Measurements from ENCODE around the gene SLC16A6. TPM values are rescaled to one million over a fixed set of nuclear protein-coding genes. Genes with fewer than 3 reads are reported as not detected.
"Not testable (repeated sequence)": the region's sequence is repeated elsewhere in the genome, so short reads cannot be mapped to it uniquely, and the experiment has no call there.

SLC16A6 gene
- total RNA-seq, 1 donor from 2014 or later, result under 0.01 TPM

DNA sequence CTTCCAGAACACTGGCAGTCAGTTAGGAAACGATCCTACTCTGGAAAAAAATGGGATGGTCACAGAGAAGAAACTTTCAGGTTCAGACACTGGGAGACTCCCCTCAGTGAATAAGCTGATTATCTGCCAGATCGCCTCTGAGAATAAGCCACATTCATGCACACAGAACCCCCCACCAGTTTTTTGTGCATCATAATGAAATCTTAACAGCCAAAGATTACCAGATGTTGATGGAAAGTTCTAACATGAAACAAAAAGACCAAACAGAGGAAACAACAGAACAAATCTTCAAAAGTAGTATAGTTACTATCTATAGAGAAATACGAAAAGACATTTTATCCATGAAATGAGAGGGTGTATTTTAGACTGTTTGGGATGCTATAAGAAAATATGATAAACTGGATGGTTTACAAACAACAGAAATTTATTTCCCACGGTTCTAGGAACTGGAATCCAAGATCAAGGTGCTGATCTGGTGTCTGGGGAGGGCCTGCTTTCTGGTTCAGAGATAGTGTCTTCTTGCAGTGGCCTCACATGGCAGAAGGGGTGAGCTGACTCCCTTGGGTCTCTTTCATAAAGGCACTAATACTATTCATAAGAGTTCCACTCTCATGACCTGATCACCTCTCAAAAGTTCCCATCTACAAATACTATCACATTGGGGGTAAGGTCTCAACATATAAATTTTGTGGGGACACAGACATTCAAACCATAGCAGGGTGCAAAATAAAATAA, 51.1 kb downstream of the SLC16A6 start:
- H3K4me3 ChIP-seq (ENCODE audit: low read depth, low read length), result no peak overlapping the region
- FAIRE-seq (no peak), DNase-seq (ENCODE audit: low read depth) (no peak)
- TF ChIP-seq, protein P1, sequence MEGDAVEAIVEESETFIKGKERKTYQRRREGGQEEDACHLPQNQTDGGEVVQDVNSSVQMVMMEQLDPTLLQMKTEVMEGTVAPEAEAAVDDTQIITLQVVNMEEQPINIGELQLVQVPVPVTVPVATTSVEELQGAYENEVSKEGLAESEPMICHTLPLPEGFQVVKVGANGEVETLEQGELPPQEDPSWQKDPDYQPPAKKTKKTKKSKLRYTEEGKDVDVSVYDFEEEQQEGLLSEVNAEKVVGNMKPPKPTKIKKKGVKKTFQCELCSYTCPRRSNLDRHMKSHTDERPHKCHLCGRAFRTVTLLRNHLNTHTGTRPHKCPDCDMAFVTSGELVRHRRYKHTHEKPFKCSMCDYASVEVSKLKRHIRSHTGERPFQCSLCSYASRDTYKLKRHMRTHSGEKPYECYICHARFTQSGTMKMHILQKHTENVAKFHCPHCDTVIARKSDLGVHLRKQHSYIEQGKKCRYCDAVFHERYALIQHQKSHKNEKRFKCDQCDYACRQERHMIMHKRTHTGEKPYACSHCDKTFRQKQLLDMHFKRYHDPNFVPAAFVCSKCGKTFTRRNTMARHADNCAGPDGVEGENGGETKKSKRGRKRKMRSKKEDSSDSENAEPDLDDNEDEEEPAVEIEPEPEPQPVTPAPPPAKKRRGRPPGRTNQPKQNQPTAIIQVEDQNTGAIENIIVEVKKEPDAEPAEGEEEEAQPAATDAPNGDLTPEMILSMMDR (IDR thresholded peaks at IDR 0.05; ENCODE audit: insufficient read depth, low read length, severe bottlenecking), result no peak
- no peaks in the 10 kb centered on the region for H3K27me3 ChIP-seq (ENCODE audit: control insufficient read depth, insufficient read depth, low read length)
- no peaks in the 10 kb centered on the region for H3K36me3 ChIP-seq (ENCODE audit: control insufficient read depth, insufficient read depth, low read length)

DNA sequence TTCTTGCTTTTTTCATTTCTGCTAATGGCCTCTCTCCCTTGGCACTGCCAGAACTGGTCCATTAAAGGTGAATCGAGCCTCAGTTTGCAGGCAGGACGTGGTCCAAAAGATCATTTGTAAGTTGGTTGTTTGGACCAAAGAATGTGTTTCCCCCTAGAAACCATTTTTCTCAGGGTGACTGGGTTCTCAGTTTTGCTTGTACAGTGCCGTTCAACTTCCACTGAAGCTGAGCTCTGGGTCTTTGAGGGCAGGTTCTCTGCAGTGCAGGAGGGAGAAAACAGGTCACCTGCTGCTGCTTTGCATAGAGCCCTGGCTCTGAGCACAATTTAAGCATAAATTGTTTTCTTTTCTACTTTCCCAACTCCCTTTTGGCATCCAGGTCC, 52.1 kb downstream of the SLC16A6 start:
- no peak overlapping the region for H3K4me3 ChIP-seq (ENCODE audit: low read depth, low read length)
- DNase-seq (ENCODE audit: low read depth) (no peak), FAIRE-seq (no peak)
- H3K27me3 ChIP-seq (ENCODE audit: control insufficient read depth, insufficient read depth, low read length), result no peaks in the 10 kb centered on the region
- no peaks in the 10 kb centered on the region for H3K36me3 ChIP-seq (ENCODE audit: control insufficient read depth, insufficient read depth, low read length)
- TF ChIP-seq, protein P1 (IDR thresholded peaks at IDR 0.05; ENCODE audit: insufficient read depth, low read length, severe bottlenecking), result no peak

DNA sequence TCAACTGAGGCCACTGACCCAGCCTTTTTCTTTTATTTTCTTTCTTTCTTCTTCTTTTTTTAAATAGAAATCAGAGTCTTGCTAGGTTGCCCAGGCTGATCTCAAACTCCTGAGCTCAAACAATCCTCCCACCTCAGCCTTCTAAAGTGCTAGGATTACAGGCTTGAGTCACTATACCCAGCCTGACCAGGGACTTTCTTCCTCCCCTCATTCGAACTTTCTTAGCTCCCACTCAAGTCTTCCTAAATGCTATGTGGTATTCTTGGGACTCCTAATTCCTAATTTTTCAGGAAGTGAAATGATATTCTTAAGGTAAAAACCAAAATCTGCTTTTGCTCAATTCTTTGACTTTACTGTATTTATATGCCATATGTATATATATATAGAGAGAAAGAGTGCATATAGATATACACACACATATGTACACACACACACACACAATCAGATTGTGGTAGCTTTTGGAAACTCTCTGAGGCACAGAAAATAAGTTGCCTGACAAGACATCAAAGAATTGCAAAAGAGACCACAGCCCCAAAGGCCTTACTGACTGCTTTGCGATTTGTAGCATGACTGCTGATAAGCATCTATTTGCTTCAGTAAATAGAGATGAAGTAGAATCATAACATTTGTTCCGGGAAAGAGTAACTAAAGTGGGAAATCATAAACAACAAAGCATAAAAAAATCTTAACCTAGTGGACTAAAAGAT, 52.6 kb downstream of the SLC16A6 start:
- no peak for FAIRE-seq
- no peaks in the 10 kb centered on the region for H3K27me3 ChIP-seq (ENCODE audit: control insufficient read depth, insufficient read depth, low read length)

DNA sequence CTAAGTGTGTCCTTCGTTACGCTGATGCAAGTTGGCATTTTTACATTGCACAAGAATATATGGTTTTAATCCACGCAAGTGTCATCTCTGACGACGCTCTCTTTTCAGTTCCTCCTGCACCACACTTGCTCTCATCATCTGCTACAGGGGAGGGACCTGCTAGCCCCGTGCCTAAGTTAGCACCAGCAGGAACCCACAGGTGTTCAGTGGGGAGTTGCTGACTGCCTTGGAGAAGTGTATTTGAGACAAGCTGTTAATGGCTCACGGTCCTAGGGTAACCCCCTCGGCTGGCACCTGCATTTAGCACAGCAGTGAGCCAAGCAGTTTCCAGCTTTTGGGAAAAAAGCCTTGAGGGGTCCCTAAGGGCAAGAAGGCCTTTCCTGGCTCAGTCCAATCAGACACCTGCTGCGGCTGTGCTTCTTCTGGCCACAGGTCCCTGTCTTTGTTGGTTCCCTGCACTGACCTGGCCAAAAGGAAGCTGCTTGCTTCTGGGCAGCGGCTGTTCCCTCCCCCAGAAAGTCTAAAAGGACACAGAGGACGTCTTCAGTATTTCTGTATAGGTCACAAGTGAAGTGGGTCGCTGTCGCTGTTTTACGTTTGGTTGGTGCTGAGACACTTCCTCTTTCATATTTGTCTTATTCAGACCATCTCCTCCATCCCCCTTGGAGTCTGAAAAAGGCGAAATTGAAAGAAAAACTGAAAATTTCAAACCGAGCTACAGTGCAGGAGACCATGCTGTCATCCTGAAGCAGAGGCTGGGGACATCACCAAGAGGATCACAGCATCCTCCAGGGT, 53.4 kb downstream of the SLC16A6 start:
- not testable (repeated sequence) for H3K27me3 ChIP-seq (ENCODE audit: control insufficient read depth, insufficient read depth, low read length); H3K36me3 ChIP-seq (ENCODE audit: control insufficient read depth, insufficient read depth, low read length); H3K4me3 ChIP-seq (ENCODE audit: low read depth, low read length); FAIRE-seq; DNase-seq (ENCODE audit: low read depth)

More for the DNA sequence above, 52.6 kb downstream of the SLC16A6 start:
- TF ChIP-seq, protein P1 (IDR thresholded peaks at IDR 0.05; ENCODE audit: insufficient read depth, low read length, severe bottlenecking), result no peak
- Histone ChIP-seq H3K4me3 (ENCODE audit: low read depth, low read length) (no peak overlapping the region), H3K36me3 (ENCODE audit: control insufficient read depth, insufficient read depth, low read length) (no peaks in the 10 kb centered on the region)
- DNase-seq (ENCODE audit: low read depth), result no peak

DNA sequence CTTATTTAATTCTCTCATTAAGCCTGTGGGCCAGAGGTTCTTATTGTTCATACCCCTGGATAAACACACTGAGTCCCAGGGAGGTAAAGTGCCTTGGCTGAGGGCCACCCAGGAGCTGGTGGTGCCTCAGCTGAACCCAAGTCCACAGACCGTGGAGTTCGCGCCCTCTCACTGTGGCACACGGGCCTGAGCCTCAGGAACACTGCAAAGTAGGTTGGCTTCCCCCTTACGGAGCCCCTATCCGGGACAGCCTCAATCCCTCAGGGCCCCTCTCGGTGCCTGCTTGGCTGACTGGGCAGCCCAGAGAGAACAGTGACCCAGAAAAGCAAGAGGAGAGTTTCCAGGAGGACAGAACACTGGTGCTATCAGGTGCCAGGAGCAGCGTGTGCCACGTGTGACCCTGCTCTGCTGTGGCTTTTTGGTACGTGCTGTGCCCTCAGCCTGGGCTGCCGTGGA, 55.6 kb downstream of the SLC16A6 start:
- DNase-seq (ENCODE audit: low read depth), result not testable (repeated sequence)

DNA sequence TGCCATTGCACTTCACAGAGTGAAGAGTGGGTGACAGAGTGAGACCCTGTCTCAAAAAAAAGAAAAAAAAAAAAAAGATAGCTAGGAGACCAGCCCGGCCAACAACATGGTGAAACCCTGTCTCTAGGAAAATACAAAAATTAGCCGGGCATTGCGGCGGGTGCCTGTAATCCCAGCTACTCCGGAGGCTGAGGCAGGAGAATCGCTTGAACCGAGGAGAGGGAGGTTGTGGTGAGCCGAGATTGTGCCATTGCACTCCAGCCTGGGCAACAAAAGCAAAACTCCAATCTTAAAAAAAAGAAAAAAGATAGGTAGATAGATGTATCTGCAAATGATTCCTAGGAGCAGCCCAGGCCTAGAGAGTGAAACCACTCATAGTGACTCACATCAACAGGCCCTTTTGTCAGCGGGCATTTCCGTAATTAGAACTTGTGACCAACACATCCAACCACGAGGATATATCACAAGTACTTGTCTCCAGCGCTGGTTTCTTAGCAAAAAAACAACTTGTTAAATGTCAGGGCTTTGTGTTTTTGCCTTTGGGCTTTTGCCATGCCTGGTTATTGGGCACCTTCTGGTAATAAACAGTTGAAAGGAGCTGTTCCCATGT, 56.1 kb downstream of the SLC16A6 start:
- not testable (repeated sequence) for H3K27me3 ChIP-seq (ENCODE audit: control insufficient read depth, insufficient read depth, low read length); FAIRE-seq; H3K4me3 ChIP-seq (ENCODE audit: low read depth, low read length); H3K36me3 ChIP-seq (ENCODE audit: control insufficient read depth, insufficient read depth, low read length)
- peak; percentile 94 for DNase-seq (ENCODE audit: low read depth)

More for the DNA sequence above, 55.6 kb downstream of the SLC16A6 start:
- H3K36me3 ChIP-seq (ENCODE audit: control insufficient read depth, insufficient read depth, low read length); H3K27me3 ChIP-seq (ENCODE audit: control insufficient read depth, insufficient read depth, low read length); FAIRE-seq; H3K4me3 ChIP-seq (ENCODE audit: low read depth, low read length): not testable (repeated sequence)

DNA sequence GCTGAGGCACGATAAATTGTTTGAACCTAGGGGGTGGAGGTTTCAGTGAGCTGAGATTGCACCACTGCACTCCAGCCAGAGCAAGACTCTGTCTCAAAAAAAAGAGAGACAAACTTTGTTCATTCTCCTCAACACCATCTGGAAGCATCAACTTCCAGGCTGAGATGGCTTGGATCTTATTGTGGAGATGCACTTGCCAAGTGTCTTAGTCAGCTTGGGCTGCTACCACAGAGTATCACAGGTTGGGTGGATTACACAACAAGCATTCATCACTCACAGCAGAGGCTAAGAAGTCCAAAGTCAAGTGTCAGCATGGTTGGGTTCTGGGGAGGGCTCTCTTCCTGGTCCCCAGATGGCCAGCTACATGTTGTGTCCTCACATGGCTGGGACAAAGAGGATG, 58.2 kb downstream of the SLC16A6 start:
- not testable (repeated sequence) for H3K36me3 ChIP-seq (ENCODE audit: control insufficient read depth, insufficient read depth, low read length); H3K4me3 ChIP-seq (ENCODE audit: low read depth, low read length); H3K27me3 ChIP-seq (ENCODE audit: control insufficient read depth, insufficient read depth, low read length)
- peak; percentile 75 for DNase-seq (ENCODE audit: low read depth)
- peak; percentile 62 for FAIRE-seq
